PC-3 (cell line): ENCODE results near the gene HTR1D.
"Not testable (repeated sequence)": the region's sequence is repeated elsewhere in the genome, so short reads cannot be mapped to it uniquely, and the experiment has no call there.

Source experiments
- CTCF ChIP-seq: fragments of 300-600 bp; sonication (generic); conservative IDR thresholded peaks from 2 replicates; pipeline ENCODE4 v1.5.1; 2017; ENCODE audit warnings: antibody characterized with exemption, low read depth, mild to moderate bottlenecking, low read length
- EZH2phosphoT487 ChIP-seq: fragments of 300-600 bp; sonication (generic); IDR thresholded peaks from 2 replicates; pipeline ENCODE4 v1.6.1; 2018; ENCODE audit warnings: mild to moderate bottlenecking, antibody characterized with exemption, low read length, borderline replicate concordance

GRCh38 chr1:23223963-23224362 lies 6.7 kb upstream of the HTR1D start:
- TF ChIP-seq CTCF, EZH2phosphoT487: not testable (repeated sequence)
